ENCODE measurements around the gene PCGF5. TPM values are rescaled to one million over a fixed set of nuclear protein-coding genes. Genes with fewer than 3 reads are reported as not detected.

The PCGF5 gene
- total and polyA plus RNA-seq, 11 donors: 54.2 to 90.7 (median 85.6) TPM

DNA sequence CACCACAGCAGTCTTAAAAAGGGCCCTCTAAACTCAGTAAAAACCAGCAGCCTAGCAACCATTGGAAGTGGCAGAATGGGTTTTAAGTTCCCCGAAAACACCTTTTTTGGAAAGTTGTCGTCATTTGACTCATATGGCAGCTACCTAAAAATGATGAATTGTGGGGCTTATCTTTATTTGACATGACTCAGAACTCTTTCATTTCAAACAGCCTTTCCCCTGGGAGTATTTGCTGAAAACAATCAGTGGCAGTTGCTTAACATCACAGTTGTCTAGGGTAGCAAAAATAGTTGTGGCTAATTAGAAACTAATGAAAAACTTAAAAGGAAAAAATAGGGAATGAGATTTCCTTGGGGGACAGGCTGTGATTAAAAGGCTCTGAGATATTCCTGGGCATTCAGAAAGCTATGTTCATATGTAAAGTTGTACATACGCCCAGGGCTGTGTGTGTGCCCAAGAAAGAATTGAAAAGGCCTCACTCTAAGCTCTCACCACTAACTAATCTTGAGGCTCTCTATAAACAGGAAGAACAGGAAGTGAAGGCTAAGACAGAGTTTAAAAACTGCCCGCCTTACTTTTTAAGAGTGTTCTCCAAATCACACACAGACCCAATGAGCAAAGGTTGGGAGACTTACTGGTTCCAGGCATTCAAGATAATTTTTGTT, 108.0 kb downstream of the PCGF5 start:
- intact Hi-C loops (cut with DNase I): no loop called here
- TF ChIP-seq, protein P1, sequence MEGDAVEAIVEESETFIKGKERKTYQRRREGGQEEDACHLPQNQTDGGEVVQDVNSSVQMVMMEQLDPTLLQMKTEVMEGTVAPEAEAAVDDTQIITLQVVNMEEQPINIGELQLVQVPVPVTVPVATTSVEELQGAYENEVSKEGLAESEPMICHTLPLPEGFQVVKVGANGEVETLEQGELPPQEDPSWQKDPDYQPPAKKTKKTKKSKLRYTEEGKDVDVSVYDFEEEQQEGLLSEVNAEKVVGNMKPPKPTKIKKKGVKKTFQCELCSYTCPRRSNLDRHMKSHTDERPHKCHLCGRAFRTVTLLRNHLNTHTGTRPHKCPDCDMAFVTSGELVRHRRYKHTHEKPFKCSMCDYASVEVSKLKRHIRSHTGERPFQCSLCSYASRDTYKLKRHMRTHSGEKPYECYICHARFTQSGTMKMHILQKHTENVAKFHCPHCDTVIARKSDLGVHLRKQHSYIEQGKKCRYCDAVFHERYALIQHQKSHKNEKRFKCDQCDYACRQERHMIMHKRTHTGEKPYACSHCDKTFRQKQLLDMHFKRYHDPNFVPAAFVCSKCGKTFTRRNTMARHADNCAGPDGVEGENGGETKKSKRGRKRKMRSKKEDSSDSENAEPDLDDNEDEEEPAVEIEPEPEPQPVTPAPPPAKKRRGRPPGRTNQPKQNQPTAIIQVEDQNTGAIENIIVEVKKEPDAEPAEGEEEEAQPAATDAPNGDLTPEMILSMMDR (IDR thresholded peaks at IDR 0.05): no peak
- TF ChIP-seq POLR2A (IDR thresholded peaks at IDR 0.05): no peak
- Histone ChIP-seq H3K27me3 (no peaks in the 10 kb centered on the region), H3K4me1 (no peaks in the 10 kb centered on the region), H3K9me3 (peaks cover 0 to 12% (median 0%) of the 10 kb centered on the region in 12 donors), H3K36me3 (no peaks in the 10 kb centered on the region), H3K27ac (no peak overlapping the region), H3K4me3 (no peak overlapping the region)
- ATAC-seq (no peak), DNase-seq (no peak)
- WGBS, 4 donors: 89 to 91% (median 90%) methylated on average over 4 of the region's 4 CpGs

Other genes with a start within 250 kb of the PCGF5 start
- 1 to 10 TPM; 2.3 to 9.3 (median 4.4) TPM for gene HECTD2, start 189.7 kb downstream of the PCGF5 start, total RNA-seq
- 1 to 10 TPM; 2.6 to 2.8 TPM for gene HECTD2, start 189.7 kb downstream of the PCGF5 start, polyA plus RNA-seq

All from heart left ventricle (tissue), 16 donors.